ENCODE results near the gene NXPH3.
A peak's percentile ranks its signal among the peaks of the same experiment; 100 is the strongest.
"Not testable (repeated sequence)": the region's sequence is repeated elsewhere in the genome, so short reads cannot be mapped to it uniquely, and the experiment has no call there.

NXPH3 gene

DNA sequence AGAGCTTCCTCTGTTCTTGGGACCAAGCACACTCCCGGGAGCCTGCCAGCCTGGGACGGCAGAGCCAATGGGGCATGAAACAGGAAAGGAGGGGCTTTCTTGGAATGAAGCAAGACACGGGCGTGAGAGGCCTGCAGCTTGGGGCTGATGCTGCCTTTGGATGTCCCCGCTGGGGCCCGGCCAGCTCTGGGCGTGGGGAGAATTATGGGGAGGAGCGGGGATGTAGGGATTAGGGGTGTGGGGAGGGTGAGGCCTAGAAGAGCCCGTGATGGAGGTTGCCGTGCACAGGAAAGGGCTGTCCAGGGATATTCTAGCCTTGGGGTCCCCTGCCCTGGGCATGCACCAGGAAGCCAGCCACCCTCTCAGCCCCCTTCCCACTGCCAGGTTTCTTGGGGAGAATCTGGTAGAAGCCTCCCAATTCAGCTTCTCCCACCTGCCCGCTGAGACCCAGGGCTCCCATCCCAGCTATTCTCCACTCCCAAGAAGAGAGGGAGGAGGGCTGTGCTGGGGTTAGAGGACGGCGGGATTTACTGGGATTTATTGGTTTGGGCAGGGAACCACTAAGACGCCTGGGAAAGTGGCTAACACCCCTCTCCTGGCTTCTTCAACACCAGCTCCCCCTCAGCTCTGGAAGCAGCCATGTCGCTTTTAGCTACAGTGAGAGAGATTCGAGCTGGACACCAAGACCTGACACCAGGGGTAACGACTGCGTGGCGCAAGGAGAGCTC is 20.0 kb upstream of the NXPH3 start:
- no peak for DNase-seq

GRCh38 chr17:49556223-49556943 is 19.3 kb upstream of the NXPH3 start:
- peak; percentile 80 for DNase-seq

DNA sequence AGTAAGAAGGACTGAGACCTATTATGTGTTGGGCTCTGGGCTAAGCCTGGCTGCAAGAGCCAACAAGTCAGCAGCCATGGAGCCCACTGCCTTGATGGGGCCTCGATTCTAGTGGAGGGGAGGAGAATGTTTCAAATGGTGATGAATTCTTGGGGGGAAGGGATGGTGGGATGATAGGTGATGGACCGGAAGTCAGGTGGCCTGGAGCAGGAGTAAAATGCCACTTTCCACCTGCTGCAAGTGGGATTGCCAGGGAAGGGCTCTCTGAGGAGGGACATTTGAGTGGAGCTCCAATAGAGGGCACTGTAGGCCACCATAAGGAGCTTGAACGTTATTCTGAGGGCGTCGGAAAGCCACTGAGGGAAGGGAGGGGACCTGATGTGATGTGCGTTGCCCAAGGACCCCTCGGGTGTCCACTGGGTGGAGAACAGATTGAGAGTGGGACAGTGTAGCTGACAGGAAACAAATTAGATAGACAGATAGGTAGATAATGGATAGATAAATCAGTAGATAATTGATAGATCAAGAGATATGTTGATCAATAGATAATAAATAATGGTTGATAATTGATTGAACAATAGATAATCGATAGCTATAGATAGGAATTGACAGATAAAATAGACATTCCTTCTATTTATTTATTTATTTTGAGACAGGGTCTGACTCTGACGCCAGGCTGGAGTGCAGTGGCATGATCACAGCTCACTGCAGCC is 18.2 kb upstream of the NXPH3 start:
- peak; percentile 7 for DNase-seq

DNA sequence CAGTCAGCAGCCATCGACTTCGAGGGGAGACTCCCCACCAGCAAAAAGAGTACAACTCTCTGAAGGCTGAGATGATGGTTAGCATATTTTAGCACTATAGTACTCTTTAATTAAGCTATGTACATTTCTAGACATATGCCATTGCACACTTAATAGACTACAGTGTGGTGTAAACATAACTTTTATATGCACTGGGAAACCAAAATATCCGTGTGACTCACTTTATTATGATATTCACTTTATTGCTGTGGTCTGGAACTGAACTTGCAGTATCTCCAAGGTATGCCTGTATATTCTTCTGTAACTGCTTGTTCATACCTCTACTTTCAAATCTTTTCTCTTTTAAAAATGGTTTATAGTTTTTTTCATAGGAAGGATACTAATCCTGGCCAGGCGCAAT is 11.0 kb upstream of the NXPH3 start:
- no peak for DNase-seq

DNA sequence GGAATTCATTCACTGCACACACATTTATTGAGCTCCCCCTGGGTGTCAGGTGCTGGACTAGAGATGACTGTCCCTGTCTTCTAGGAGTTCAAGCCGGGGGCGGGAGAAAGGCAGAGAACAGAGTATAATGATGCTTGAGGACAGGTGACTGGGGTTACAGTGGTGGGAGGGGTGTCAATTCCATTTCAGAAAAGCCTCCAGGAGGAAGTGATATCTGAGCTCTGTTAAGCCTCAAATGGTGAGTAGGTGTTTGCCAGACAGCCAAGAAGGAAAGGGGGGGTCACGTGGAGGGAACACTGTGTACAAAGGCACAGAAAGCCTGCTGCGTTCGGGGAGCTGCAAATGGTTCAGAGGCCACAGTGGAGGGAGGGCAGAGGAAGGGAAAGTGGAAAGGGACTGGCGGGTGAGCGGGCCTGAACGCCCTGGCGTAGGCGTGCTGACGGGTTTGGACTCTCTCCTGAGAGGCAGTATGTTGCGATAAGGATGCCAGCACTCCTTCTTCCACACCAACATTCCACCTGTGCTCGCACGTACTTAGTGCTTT is 9.7 kb upstream of the NXPH3 start:
- DNase-seq: peak; percentile 12

DNA sequence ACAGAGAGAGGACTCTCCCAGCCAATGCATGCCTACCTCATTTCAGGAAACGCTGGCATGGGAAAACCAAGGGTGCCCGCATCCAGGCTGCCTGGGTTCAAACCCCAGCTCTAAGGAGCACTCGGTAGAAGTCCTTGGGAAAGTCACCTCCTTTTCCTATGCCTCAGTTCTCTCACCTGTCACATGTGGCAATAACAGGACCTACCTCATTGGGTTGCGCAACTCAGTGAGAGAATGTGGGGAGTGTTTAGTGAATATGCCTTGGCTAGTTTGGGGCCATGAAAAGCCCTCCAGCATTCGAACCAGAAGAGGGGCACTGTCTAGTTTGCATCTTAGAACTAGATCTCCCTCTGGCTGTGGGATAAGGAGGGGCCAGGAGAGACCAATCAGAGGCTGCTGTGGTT is 9.0 kb upstream of the NXPH3 start:
- DNase-seq: no peak

DNA sequence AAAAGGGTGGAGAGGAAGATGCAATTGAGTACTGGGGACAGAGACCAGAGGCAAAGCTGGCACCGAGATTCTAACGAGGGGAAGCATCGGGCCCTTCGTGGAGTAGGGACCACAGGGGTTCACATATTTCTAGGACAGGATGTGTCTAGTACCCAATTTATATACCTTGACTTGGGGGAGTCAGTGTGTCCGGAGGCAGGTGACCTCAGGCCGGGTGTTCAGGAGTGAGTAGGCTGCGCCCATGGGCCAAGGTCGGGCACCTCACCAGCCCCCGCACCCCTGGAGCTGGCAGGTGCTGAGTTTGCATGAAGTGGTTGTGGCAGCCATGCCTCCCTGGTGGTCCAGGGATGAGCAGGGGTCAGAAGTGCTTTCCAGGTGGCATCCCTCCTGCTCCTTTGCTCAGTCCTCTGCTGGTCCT is 8.6 kb upstream of the NXPH3 start:
- no peak for DNase-seq

GRCh38 chr17:49567871-49568694 is 7.6 kb upstream of the NXPH3 start:
- peak; percentile 83 for DNase-seq

DNA sequence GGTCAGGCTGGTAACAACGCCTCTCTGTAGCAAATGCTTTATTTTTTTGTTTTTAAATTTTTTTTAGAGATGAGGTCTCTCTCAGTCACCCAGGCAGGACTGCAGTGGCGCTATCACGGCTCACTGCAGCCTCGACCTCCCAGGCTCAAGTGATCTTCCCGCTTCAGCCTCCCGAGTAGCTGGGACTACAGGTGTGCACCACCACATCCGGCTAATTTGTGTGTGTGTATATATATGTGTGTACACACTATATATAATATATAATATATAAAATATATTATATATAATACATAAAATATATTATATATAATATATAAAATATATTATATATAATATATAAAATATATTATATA is 7.0 kb upstream of the NXPH3 start:
- DNase-seq: not testable (repeated sequence)

DNA sequence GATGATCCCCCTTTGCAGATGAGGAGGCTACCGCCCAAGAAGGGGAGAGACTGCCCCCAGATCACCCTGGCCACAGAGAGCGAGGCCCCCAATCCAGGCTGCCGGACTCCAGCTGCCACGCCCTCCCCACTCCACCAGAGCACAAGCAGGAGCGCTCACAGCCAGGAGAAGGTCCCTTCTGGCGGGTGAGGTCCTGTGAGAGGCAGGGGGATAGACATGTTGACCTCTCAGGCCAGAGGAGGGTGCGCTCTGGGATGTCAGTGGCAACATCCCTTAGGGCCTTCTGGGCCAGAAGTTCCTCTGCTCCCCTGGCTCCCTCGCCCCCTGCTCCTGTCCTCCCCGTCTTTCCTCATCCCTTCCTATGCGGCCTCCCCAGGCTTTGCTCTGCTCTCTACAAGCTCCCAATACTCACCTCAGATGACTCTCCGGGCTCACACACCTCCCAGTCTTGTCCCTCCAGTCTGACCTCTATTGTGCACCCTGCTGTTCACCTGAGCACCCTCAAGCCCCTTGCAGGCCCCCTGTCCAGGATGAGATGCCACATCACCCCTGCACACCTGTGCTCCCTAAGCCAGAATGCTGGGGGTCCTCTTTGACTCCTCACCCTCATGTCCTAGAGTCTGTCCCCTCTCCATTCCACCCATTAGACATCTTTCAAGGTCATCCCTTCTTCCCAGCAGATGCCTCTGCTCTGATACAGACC is 5.0 kb upstream of the NXPH3 start:
- no peak for DNase-seq

GRCh38 chr17:49571283-49571682 is 4.4 kb upstream of the NXPH3 start:
- no peak for DNase-seq

GRCh38 chr17:49571764-49572163 is 3.9 kb upstream of the NXPH3 start:
- DNase-seq: no peak

DNA sequence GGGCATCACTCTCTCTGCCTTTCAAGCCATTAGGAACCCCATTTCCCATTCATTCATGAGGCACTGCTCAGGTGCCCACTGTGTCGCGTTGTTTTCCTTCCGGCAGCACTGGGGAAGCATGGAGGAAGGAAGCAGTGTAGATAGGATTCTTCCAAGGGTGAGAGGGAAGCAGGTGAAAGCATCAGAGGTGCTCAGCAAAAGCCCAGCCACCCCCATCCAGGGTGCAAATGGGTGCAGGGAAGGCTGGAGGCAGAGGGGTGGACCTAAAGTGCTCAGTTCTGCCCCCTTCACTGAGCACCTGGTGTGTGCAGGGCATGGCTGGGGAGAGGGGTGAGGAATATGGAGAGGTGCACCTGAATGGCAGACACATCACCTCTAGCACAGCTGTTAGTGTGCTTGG is 3.4 kb upstream of the NXPH3 start:
- DNase-seq: no peak

- DNase-seq: no peak
Observed at GRCh38 chr17:49572806-49573420, 2.8 kb upstream of the NXPH3 start.

DNA sequence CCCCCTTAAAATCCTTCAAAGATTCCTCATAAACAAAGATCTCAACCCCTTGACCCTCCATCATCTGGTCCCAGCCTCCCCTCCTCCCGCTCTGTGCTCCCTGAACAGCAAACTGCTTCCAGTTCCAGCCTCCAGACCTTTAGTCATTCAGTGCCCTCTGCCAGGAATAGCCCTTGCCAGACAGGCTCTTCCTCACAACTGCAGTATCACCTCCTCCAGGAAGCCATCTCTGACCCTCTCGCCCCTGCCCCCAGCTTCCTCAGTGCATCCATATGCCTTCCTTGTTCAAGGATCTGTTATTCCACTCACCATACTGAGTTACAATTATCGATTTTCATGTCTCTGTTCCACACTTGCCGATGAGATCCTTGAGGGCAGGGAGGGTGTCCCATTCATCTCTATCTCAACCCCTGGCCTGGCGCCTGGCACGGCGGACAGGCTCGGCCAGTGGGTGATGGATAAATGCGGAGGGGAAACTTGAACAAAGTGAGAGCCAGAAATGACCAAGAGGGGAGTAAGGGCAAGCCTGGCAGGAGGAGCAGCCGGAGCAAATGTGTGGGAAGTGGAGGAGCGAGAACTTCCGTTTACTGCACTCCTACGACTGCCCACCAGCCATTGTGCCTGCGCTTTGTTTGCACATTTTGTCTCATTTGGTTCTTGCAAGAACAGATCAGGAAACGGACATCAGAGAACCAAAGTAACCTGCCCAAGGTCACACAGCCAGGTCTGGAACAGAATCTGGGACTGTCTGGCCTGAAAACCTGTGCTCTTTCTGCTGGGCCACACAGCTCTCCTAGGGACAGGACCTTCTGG is 2.0 kb upstream of the NXPH3 start:
- DNase-seq: no peak

DNA sequence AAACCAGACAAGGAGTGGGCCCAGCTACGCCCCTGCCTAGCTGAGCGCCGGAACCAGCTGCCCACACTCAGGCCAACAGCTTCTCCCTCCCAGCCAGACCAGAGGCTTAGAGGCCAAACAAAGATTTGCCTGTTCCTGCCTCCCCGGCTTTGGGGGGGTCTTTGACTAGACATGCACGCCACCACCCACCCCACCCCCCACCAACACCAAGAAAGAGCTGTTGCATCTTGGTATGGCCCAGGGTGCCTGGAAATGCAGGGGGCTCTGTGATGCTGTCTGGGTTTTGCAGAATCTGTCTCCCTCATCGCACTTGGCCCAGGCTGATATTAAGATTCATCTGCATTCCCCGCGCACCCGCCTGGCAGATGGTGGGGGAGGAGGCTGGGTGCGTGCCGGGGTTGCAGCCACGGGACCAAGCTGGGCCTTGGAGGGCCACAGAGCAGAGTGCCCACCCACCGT is 1.3 kb upstream of the NXPH3 start:
- DNase-seq: peak; percentile 24

GRCh38 chr17:49574945-49575678 is 559 bp upstream of the NXPH3 start:
- no peak for DNase-seq

- DNase-seq: peak; percentile 36
Observed at GRCh38 chr17:49576088-49576916, 631 bp downstream of the NXPH3 start.

Measured in midbrain (tissue), 1 donor.